ENCODE data around the gene COPE.
"Not testable (repeated sequence)": the region's sequence is repeated elsewhere in the genome, so short reads cannot be mapped to it uniquely, and the experiment has no call there.

The COPE gene

DNA sequence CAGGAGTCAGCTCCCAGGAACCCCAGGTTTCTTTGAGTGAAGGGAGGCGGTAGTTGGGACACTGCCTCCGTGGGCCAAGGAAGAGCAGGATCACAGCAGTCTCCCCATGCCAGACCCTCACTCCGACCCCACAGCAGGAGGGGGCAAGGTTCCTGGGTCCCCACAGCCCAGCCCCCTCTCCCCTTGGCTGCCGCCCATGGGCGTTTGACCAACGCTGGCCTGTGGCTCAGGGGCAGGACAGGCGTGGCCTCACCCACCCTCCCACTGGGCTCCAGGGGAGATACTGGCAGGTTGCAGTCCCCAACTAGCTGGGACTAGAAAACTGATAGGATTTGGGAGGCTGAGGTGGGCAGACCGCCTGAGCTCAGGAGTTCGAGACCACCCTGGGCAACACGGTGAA is 9.2 kb downstream of the COPE start:
- no peaks in the 10 kb centered on the region for H3K27me3 ChIP-seq (replicated peaks; ENCODE audit: control insufficient read depth, insufficient read depth, low read length, poor library complexity, severe bottlenecking)
- H3K4me3 ChIP-seq (ENCODE audit: insufficient read depth, low read depth, low read length, poor library complexity, severe bottlenecking): no peak overlapping the region
- no peak overlapping the region for H3K27ac ChIP-seq (ENCODE audit: insufficient read depth, low read length, poor library complexity, severe bottlenecking)
- H3K9me3 ChIP-seq (ENCODE audit: control insufficient read depth, low read length): no peaks in the 10 kb centered on the region
- no peaks in the 10 kb centered on the region for H3K4me1 ChIP-seq (ENCODE audit: control insufficient read depth, insufficient read depth, low read length, poor library complexity, severe bottlenecking)
- H3K36me3 ChIP-seq (ENCODE audit: control insufficient read depth, insufficient read depth, low read length): peaks cover 66% of the 10 kb centered on the region
- DNase-seq: no peak

DNA sequence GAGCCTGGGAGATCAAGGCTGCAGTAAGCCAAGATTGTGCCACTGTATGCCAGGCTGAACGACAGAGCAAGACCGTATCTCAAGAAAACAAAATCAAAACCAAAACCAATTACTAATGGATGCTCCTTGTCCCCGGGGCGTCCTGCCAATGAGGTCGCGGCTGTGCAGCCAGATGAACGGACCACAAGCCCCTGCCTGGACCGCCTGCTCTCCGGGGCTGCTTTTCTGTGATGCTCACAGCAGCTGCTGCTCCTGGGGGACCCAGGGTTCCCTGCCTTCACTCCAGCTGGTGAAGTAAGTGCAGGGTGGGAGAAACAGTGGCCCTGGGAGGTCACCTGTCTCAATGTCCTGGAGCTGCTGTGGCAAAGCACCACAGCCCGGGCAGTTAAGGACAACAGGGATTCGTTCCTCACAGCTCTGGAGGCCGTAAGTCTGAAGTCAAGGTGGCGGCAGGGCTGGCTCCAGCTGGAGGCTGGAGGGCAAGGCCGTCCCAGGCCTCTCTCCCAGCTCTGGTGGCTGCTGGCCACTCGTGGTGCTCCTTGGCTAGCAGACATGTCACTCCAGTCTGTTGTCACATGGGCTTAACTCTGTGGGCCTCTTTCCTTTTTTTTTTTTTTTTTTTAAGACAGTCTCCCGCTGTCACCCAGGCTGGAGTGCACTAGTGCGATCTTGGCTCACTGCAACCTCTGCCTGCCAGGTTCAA is 10.1 kb downstream of the COPE start:
- H3K4me1 ChIP-seq (ENCODE audit: control insufficient read depth, insufficient read depth, low read length, poor library complexity, severe bottlenecking): no peaks in the 10 kb centered on the region
- H3K27ac ChIP-seq (ENCODE audit: insufficient read depth, low read length, poor library complexity, severe bottlenecking): no peak overlapping the region
- H3K4me3 ChIP-seq (ENCODE audit: insufficient read depth, low read depth, low read length, poor library complexity, severe bottlenecking): no peak overlapping the region
- no peaks in the 10 kb centered on the region for H3K9me3 ChIP-seq (ENCODE audit: control insufficient read depth, low read length)
- DNase-seq: no peak
- H3K36me3 ChIP-seq (ENCODE audit: control insufficient read depth, insufficient read depth, low read length): peaks cover 72% of the 10 kb centered on the region
- H3K27me3 ChIP-seq (replicated peaks; ENCODE audit: control insufficient read depth, insufficient read depth, low read length, poor library complexity, severe bottlenecking): no peaks in the 10 kb centered on the region

DNA sequence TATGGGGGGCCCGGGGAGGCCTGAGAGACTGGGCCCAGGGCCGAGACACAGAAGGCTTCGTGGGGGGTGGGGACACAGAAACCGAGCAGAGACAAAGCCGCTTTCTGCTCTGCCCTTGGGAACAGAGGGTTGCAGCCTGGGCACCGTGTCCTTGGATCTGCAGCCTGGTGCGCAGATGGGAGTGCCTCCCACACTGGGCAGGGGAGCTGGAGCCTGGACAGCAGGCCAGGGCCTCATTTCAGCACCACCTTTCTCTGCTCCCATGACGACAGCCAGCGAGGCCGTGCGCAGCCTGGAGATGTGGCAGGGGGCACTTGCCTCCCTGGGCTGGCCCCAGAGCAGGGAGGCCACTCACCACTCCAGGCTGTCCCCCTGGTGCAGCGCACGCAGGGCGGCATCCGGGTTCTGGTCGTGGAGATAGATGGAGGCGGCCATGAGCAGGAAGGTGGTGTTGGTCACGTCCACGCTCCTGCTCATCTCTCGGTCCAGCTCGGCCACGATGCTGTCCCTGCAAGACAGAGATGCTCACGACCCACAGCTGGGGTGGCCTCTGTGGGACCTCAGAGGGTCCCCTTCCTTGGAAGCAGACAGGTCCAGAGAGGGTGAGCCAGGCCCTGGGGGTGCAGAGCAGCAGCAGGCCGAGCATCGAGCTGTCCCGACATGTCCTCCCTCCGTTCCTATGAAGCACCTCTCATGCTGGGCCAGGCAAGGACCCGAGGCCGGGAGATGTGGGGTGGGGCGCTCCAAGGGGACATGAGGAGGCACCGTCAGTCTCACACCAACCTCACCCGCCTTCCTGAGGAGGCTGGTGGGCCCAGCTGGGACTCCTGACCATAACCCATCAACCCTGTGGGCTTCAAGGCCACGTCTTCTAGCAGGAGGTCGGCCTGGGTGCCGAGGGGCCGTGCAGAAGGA is 12.3 kb downstream of the COPE start:
- DNase-seq: no peak
- no peaks in the 10 kb centered on the region for H3K4me1 ChIP-seq (ENCODE audit: control insufficient read depth, insufficient read depth, low read length, poor library complexity, severe bottlenecking)
- peaks cover 65% of the 10 kb centered on the region for H3K36me3 ChIP-seq (ENCODE audit: control insufficient read depth, insufficient read depth, low read length)
- H3K27ac ChIP-seq (ENCODE audit: insufficient read depth, low read length, poor library complexity, severe bottlenecking): no peak overlapping the region
- H3K9me3 ChIP-seq (ENCODE audit: control insufficient read depth, low read length): no peaks in the 10 kb centered on the region
- no peak overlapping the region for H3K4me3 ChIP-seq (ENCODE audit: insufficient read depth, low read depth, low read length, poor library complexity, severe bottlenecking)
- no peaks in the 10 kb centered on the region for H3K27me3 ChIP-seq (replicated peaks; ENCODE audit: control insufficient read depth, insufficient read depth, low read length, poor library complexity, severe bottlenecking)

DNA sequence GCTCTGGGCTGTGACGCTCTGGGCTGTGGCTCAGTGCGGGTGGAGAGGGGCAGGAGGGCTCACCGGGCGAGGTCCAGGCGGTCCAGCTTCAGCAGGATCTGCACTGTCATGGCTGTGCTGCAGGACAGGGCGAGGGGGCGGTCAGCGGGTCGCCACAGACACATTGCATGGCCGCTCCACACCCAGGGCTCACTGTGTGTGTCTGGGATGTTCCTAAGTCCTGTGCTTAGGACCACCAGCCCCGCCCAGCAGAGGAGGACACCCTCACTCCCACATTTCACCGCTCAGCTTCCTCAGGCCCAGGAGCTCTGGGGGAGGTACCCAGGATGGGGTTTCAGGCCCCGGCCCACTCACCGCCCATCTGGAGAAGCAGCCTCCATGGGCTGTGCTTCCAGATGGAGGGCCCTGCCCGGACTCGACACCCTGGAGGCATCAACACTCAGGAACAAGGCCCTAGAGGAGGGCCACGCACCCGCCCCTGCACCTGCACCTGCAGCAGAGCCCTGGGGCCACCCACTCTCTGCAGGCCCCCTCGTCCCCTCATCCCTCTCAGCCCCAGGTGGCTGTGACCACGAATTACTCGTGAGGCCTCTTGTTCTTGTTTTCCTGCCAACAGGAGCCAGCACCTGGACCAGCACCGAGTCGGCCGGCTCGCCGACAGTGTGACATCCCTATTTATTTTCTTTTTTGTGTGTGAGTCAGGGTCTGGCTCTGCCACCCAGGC is 13.5 kb downstream of the COPE start:
- no peak overlapping the region for H3K4me3 ChIP-seq (ENCODE audit: insufficient read depth, low read depth, low read length, poor library complexity, severe bottlenecking)

DNA sequence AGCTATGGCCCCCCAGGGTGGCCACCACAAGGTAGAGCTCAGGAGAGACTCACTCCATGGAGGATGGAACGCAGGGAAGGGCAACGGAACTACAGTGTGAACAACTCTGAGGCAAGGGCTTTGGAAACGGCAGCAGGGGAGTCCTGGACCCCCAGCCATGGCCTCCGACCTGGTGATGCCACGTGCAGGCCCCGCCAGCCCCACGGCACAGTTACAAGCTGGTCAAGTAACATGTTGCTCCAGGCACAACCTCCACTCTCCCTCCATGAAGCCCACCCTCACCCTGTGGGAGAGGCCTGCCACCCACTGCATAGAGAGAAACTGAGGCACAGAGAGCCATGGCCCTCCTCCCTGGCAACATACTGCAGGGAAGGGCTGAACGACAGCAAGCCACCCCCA is 14.1 kb downstream of the COPE start:
- H3K4me3 ChIP-seq (ENCODE audit: insufficient read depth, low read depth, low read length, poor library complexity, severe bottlenecking): no peak overlapping the region
- no peaks in the 10 kb centered on the region for H3K9me3 ChIP-seq (ENCODE audit: control insufficient read depth, low read length)
- H3K27ac ChIP-seq (ENCODE audit: insufficient read depth, low read length, poor library complexity, severe bottlenecking): no peak overlapping the region
- H3K4me1 ChIP-seq (ENCODE audit: control insufficient read depth, insufficient read depth, low read length, poor library complexity, severe bottlenecking): no peaks in the 10 kb centered on the region
- H3K36me3 ChIP-seq (ENCODE audit: control insufficient read depth, insufficient read depth, low read length): peaks cover 73% of the 10 kb centered on the region
- H3K27me3 ChIP-seq (replicated peaks; ENCODE audit: control insufficient read depth, insufficient read depth, low read length, poor library complexity, severe bottlenecking): no peaks in the 10 kb centered on the region
- no peak for DNase-seq

More for the DNA sequence above, 13.5 kb downstream of the COPE start:
- no peak for DNase-seq
- H3K27ac ChIP-seq (ENCODE audit: insufficient read depth, low read length, poor library complexity, severe bottlenecking): no peak overlapping the region
- H3K27me3 ChIP-seq (replicated peaks; ENCODE audit: control insufficient read depth, insufficient read depth, low read length, poor library complexity, severe bottlenecking): no peaks in the 10 kb centered on the region
- H3K9me3 ChIP-seq (ENCODE audit: control insufficient read depth, low read length): no peaks in the 10 kb centered on the region
- peaks cover 68% of the 10 kb centered on the region for H3K36me3 ChIP-seq (ENCODE audit: control insufficient read depth, insufficient read depth, low read length)
- H3K4me1 ChIP-seq (ENCODE audit: control insufficient read depth, insufficient read depth, low read length, poor library complexity, severe bottlenecking): no peaks in the 10 kb centered on the region

DNA sequence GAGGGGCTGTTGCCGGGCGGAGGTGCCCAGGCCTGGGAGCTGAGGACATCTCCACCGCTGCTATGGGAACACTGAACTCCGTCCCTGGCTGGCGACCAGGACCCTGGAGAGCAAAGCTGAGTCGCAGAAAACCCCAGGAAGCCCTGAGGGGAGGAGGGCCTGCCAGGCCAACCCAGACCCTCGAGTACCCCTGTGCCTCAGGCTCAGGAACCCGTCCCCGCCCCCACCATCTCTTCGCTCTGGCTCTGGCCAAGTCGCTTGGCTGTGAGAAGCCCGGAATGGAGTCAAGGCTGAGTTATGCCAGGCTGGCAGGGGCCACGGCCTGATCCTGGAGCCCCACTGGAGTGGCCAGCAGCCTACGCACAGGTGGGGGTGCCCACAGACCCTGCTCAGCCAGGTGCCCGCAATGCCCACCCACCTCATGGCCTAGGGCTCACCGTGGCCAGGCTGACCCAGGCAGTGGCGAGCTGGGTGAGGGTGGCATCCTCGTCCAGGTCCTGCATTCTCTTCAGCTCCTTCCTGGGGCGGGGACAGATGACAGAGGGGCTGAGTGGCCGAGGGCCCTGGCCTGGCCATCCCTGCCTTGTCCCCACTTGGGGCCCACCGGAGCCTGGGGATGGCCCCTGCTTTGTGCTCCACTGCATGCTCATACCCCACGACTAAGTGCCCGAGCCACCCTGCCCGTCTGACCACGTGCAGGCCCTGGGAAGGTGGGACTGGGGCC is 14.7 kb downstream of the COPE start:
- H3K9me3 ChIP-seq (ENCODE audit: control insufficient read depth, low read length): no peaks in the 10 kb centered on the region
- H3K27ac ChIP-seq (ENCODE audit: insufficient read depth, low read length, poor library complexity, severe bottlenecking): no peak overlapping the region
- no peaks in the 10 kb centered on the region for H3K4me1 ChIP-seq (ENCODE audit: control insufficient read depth, insufficient read depth, low read length, poor library complexity, severe bottlenecking)
- H3K36me3 ChIP-seq (ENCODE audit: control insufficient read depth, insufficient read depth, low read length): peaks cover 73% of the 10 kb centered on the region
- H3K4me3 ChIP-seq (ENCODE audit: insufficient read depth, low read depth, low read length, poor library complexity, severe bottlenecking): no peak overlapping the region
- DNase-seq: no peak
- no peaks in the 10 kb centered on the region for H3K27me3 ChIP-seq (replicated peaks; ENCODE audit: control insufficient read depth, insufficient read depth, low read length, poor library complexity, severe bottlenecking)

DNA sequence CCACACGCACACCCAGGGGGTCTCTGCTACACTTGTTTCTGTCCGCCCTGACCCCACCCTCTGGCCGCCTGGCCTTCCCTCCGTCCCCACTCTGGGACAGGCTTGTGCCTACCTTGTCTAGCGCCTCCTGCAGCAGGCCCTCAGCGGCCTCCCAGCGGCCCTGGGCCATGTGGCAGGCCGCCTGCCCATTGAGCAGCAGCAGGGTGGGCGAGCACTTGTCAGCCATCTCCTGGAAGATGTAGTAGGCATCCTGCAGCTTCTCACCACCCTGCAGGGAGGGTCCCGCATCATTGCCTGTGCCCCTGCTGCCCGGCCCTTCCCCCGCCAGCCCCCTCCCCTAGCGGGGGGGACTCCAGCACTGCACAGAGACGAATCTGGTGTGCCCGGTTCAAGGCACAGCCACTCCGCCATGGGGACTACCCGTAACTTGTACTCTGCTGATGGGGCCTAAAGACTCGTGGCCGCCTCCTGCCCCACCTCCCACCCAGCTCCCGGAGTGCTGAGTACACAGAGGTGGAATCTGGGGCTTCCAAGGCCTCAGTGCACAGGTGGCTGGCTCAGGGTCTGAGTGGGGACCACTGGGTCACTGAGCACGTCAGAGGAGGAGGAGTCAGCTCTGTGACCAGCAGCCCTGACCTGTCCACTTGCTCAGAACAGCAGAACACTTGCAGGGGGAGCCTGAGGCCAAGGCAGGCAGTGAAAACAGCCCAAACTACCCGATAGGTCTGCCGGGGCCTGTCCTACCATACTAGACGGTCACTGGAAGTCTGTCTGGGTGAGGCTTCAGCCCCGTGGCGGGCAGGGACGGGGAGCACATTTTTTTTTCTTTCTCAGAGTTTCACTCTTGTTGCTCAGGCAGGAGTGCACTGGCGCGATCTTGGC is 15.8 kb downstream of the COPE start:
- no peaks in the 10 kb centered on the region for H3K9me3 ChIP-seq (ENCODE audit: control insufficient read depth, low read length)
- H3K4me3 ChIP-seq (ENCODE audit: insufficient read depth, low read depth, low read length, poor library complexity, severe bottlenecking): no peak overlapping the region
- H3K27me3 ChIP-seq (replicated peaks; ENCODE audit: control insufficient read depth, insufficient read depth, low read length, poor library complexity, severe bottlenecking): no peaks in the 10 kb centered on the region
- peaks cover 72% of the 10 kb centered on the region for H3K36me3 ChIP-seq (ENCODE audit: control insufficient read depth, insufficient read depth, low read length)
- H3K27ac ChIP-seq (ENCODE audit: insufficient read depth, low read length, poor library complexity, severe bottlenecking): no peak overlapping the region
- no peaks in the 10 kb centered on the region for H3K4me1 ChIP-seq (ENCODE audit: control insufficient read depth, insufficient read depth, low read length, poor library complexity, severe bottlenecking)
- DNase-seq: no peak

DNA sequence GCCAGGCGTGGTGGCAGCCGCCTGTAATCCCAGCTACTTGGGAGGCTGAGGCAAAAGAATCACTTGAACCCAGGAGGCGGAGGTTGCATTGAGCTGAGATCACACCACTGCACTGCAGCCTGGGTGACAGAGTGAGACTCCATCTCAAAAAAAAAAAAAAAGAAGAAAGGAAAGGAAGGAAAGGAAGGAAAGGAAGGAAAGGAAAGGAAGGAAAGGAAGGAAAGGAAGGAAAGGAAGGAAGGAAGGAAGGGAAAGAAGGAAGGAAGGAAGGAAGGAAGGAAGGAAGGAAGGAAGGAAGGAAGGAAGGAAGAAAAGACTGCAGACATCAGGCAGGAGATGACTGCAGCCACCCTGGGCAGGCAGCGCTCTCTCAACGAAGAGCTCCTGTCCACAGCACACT is 16.7 kb downstream of the COPE start:
- DNase-seq; H3K27ac ChIP-seq (ENCODE audit: insufficient read depth, low read length, poor library complexity, severe bottlenecking); H3K9me3 ChIP-seq (ENCODE audit: control insufficient read depth, low read length); H3K27me3 ChIP-seq (replicated peaks; ENCODE audit: control insufficient read depth, insufficient read depth, low read length, poor library complexity, severe bottlenecking); H3K4me3 ChIP-seq (ENCODE audit: insufficient read depth, low read depth, low read length, poor library complexity, severe bottlenecking); H3K4me1 ChIP-seq (ENCODE audit: control insufficient read depth, insufficient read depth, low read length, poor library complexity, severe bottlenecking): not testable (repeated sequence)
- peaks cover 66% of the 10 kb centered on the region for H3K36me3 ChIP-seq (ENCODE audit: control insufficient read depth, insufficient read depth, low read length)

DNA sequence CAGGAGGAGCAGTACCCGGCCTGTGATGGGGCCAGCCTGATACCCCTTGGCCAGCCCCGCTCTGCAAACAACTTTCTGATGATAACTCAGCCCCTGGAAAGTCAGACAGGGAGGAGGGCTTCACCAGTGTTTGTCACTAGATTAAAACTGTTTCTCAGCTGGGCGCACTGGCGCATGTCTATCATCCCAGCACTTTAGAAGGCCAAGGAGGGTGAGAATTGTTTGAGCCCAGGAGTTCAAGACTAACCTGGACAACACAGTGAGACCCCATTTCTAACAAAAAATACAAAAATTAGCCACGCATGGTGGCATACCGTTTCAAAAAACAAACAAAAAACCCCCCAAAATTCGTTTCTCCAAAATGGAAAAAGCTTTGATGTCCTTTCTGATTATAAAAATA is 17.7 kb downstream of the COPE start:
- DNase-seq: no peak
- Histone ChIP-seq H3K36me3 (ENCODE audit: control insufficient read depth, insufficient read depth, low read length) (peaks cover 56% of the 10 kb centered on the region), H3K27ac (ENCODE audit: insufficient read depth, low read length, poor library complexity, severe bottlenecking) (no peak overlapping the region), H3K4me3 (ENCODE audit: insufficient read depth, low read depth, low read length, poor library complexity, severe bottlenecking) (no peak overlapping the region), H3K9me3 (ENCODE audit: control insufficient read depth, low read length) (no peaks in the 10 kb centered on the region), H3K4me1 (ENCODE audit: control insufficient read depth, insufficient read depth, low read length, poor library complexity, severe bottlenecking) (peaks cover 3% of the 10 kb centered on the region), H3K27me3 (replicated peaks; ENCODE audit: control insufficient read depth, insufficient read depth, low read length, poor library complexity, severe bottlenecking) (peaks cover 5% of the 10 kb centered on the region)

Measured in effector memory CD4-positive, alpha-beta T cell (primary cell).